H9 (cell line): ENCODE results near the gene NCOR2. TPM values are rescaled to one million over a fixed set of nuclear protein-coding genes. Genes with fewer than 3 reads are reported as not detected.

Experiments
- DNase-seq: peaks from one replicate; pipeline ENCODE4 v3.0.0-alpha.2; 2017
- H2AFZ ChIP-seq: one replicate; pipeline ENCODE4 v1.6.1; 2013; ENCODE audit warnings: mild to moderate bottlenecking, low read length, control low read depth, moderate library complexity
- H2AK5ac ChIP-seq: 2 replicates; pipeline ENCODE4 v1.6.1; 2013; ENCODE audit warnings: low read length, control low read depth, mixed read lengths; ENCODE audit not compliant: insufficient read length
- H2BK120ac ChIP-seq: one replicate; pipeline ENCODE4 v1.6.1; 2013; ENCODE audit warnings: low read depth, mild to moderate bottlenecking, low read length, control low read depth, inconsistent platforms; ENCODE audit not compliant: poor library complexity, severe bottlenecking
- H2BK12ac ChIP-seq: 2 replicates; pipeline ENCODE4 v1.6.1; 2013; ENCODE audit warnings: low read length, control low read depth, mixed read lengths, low read depth; ENCODE audit not compliant: insufficient read length
- H2BK15ac ChIP-seq: 2 replicates; pipeline ENCODE4 v1.6.1; 2013; ENCODE audit warnings: low read depth, low read length, control low read depth
- H2BK20ac ChIP-seq: one replicate; pipeline ENCODE4 v1.6.1; 2013; ENCODE audit warnings: low read depth, mild to moderate bottlenecking, low read length, control low read depth, inconsistent platforms; ENCODE audit not compliant: poor library complexity, severe bottlenecking
- H2BK5ac ChIP-seq: 2 replicates; pipeline ENCODE4 v1.6.1; 2013; ENCODE audit warnings: low read length, control low read depth, mixed read lengths; ENCODE audit not compliant: insufficient read length
- H3K14ac ChIP-seq: 2 replicates; pipeline ENCODE4 v1.6.1; 2013; ENCODE audit warnings: low read length, control low read depth; ENCODE audit not compliant: insufficient read depth
- H3K18ac ChIP-seq: 2 replicates; pipeline ENCODE4 v1.6.1; 2013; ENCODE audit warnings: low read depth, mild to moderate bottlenecking, mixed read lengths, low read length, control low read depth; ENCODE audit not compliant: insufficient read length
- H3K23ac ChIP-seq: 2 replicates; pipeline ENCODE4 v1.6.1; 2013; ENCODE audit warnings: low read length, control low read depth, mixed read lengths, low read depth; ENCODE audit not compliant: insufficient read length
- H3K23me2 ChIP-seq: 2 replicates; pipeline ENCODE4 v1.6.1; 2013; ENCODE audit warnings: low read depth, mild to moderate bottlenecking, mixed read lengths, low read length, control low read depth; ENCODE audit not compliant: insufficient read length, poor library complexity, severe bottlenecking
- H3K27ac ChIP-seq: 2 replicates; pipeline ENCODE4 v1.5.1; 2013; ENCODE audit warnings: low read length, control low read depth, mixed read lengths, low read depth; ENCODE audit not compliant: insufficient read length
- H3K27me3 ChIP-seq: 2 replicates; pipeline ENCODE4 v1.6.1; 2013; ENCODE audit warnings: low read length, control low read depth, inconsistent platforms; ENCODE audit not compliant: insufficient read depth
- H3K4ac ChIP-seq: 2 replicates; pipeline ENCODE4 v1.6.1; 2013; ENCODE audit warnings: low read depth, mild to moderate bottlenecking, control low read depth, inconsistent platforms, low read length, moderate library complexity
- H3K4me1 ChIP-seq: 2 replicates; pipeline ENCODE4 v1.6.1; 2013; ENCODE audit warnings: low read length, control low read depth, inconsistent platforms; ENCODE audit not compliant: insufficient read depth
- H3K4me2 ChIP-seq: 2 replicates; pipeline ENCODE4 v1.6.1; 2013; ENCODE audit warnings: low read length, control low read depth, mixed read lengths; ENCODE audit not compliant: insufficient read length, insufficient read depth
- H3K56ac ChIP-seq: 2 replicates; pipeline ENCODE4 v1.6.1; 2013; ENCODE audit warnings: low read depth, mild to moderate bottlenecking, mixed read lengths, low read length, control low read depth; ENCODE audit not compliant: insufficient read length
- H3K79me1 ChIP-seq: 2 replicates; pipeline ENCODE4 v1.6.1; 2013; ENCODE audit warnings: low read depth, mild to moderate bottlenecking, moderate library complexity, low read length, control low read depth, inconsistent platforms; ENCODE audit not compliant: insufficient read depth, poor library complexity, severe bottlenecking
- H3K79me2 ChIP-seq: 2 replicates; pipeline ENCODE4 v1.6.1; 2013; ENCODE audit warnings: low read length, control low read depth, inconsistent platforms; ENCODE audit not compliant: insufficient read depth
- H3K9ac ChIP-seq: 2 replicates; pipeline ENCODE4 v1.6.1; 2013; ENCODE audit warnings: low read length, control low read depth, mixed read lengths; ENCODE audit not compliant: insufficient read length; ENCODE audit errors: extremely low read depth
- H3K9me3 ChIP-seq: one replicate; pipeline ENCODE4 v1.6.1; 2013; ENCODE audit warnings: low read depth, low read length, inconsistent platforms; ENCODE audit not compliant: control insufficient read depth
- H3T11ph ChIP-seq: one replicate; pipeline ENCODE4 v1.6.1; 2013; ENCODE audit warnings: mild to moderate bottlenecking, low read length, control low read depth, inconsistent platforms
- H4K20me1 ChIP-seq: one replicate; pipeline ENCODE4 v1.6.1; 2013; ENCODE audit not compliant: control insufficient read depth, insufficient read length, insufficient read depth
- H4K5ac ChIP-seq: 2 replicates; pipeline ENCODE4 v1.6.1; 2013; ENCODE audit warnings: low read depth, mild to moderate bottlenecking, mixed read lengths, low read length, control low read depth; ENCODE audit not compliant: insufficient read length
- H4K8ac ChIP-seq: replicated peaks from 2 replicates; pipeline ENCODE4 v1.6.1; 2013; ENCODE audit warnings: low read length, control low read depth, mixed read lengths, low read depth; ENCODE audit not compliant: insufficient read length
- H4K91ac ChIP-seq: 2 replicates; pipeline ENCODE4 v1.6.1; 2013; ENCODE audit warnings: low read depth, mild to moderate bottlenecking, moderate library complexity, mixed read lengths, low read length, control low read depth; ENCODE audit not compliant: insufficient read length
- H3K27ac Mint-ChIP-seq, 3 experiments: 2 replicates in 2 of 3; 3 replicates in 1 of 3; pipeline ENCODE4 v1.8.0; 2020 to 2021; ENCODE audit warnings: mixed read lengths in 3 of 3, mild to moderate bottlenecking in 1 of 3, moderate library complexity in 1 of 3
- H3K27me3 Mint-ChIP-seq: 2 replicates; pipeline ENCODE4 v1.8.0; 2021; ENCODE audit warnings: low read depth, mild to moderate bottlenecking, moderate library complexity, mixed read lengths
- H3K36me3 Mint-ChIP-seq, 3 experiments: 2 replicates in 2 of 3; 3 replicates in 1 of 3; pipeline ENCODE4 v1.8.0; 2020 to 2021; ENCODE audit warnings: low read depth in 3 of 3, mixed read lengths in 3 of 3; ENCODE audit not compliant: insufficient read depth in 1 of 3
- H3K4me1 Mint-ChIP-seq, 2 experiments: 2 replicates each; pipeline ENCODE4 v1.8.0; 2020; ENCODE audit warnings: mixed read lengths in 2 of 2
- H3K4me3 Mint-ChIP-seq, 2 experiments: 2 replicates in 1 of 2; 3 replicates in 1 of 2; pipeline ENCODE4 v1.8.0; 2020 to 2021; ENCODE audit warnings: mild to moderate bottlenecking in 2 of 2, mixed read lengths in 2 of 2, moderate library complexity in 1 of 2
- H3K9me3 Mint-ChIP-seq, 2 experiments: 2 replicates in 1 of 2; 3 replicates in 1 of 2; pipeline ENCODE4 v1.8.0; 2020; ENCODE audit warnings: mild to moderate bottlenecking in 2 of 2, mixed read lengths in 2 of 2, moderate library complexity in 1 of 2
- CTCF ChIP-seq: fragments of 200-600 bp; sonication (generic); conservative IDR thresholded peaks from 3 replicates; pipeline ENCODE4 v1.8.0; 2021; ENCODE audit warnings: antibody characterized with exemption, mild to moderate bottlenecking
- WGBS: extraction: QIAGEN DNeasy Blood & Tissue Kit; methylation state at CpG from one replicate; pipeline ENCODE4 v1.1.7; 2013; ENCODE audit warnings: missing lambda C conversion rate, low lambda C conversion rate, mixed read lengths; ENCODE audit not compliant: insufficient read length; ENCODE audit errors: extremely low coverage; 5-methylcytosine and 5-hydroxymethylcytosine counted together
- total RNA-seq: library from RNA; stranded (reverse); gene quantifications from 2 replicates; pipeline ENCODE4 v1.2.1, GENCODE V29; 2021

Gene NCOR2
- total RNA-seq, 1 experiment from 2014 or later = 226 TPM

- no peak overlapping the region for H2AFZ ChIP-seq
- no peak overlapping the region for H2BK15ac ChIP-seq
- H2AK5ac ChIP-seq = no peak overlapping the region
- H3T11ph ChIP-seq = no peak overlapping the region
- H4K8ac ChIP-seq = no peak overlapping the region
- Mint-ChIP-seq H3K9me3 (no peaks in the 10 kb centered on the region), H3K27me3 (no peaks in the 10 kb centered on the region), H3K4me3 (peak overlapping the region in 1 of 2 experiments; percentile 42; a peak in 2 of 5 replicates), H3K36me3 (peaks cover 0 to 19% (median 13%) of the 10 kb centered on the region in 3 experiments; a peak in 5 of 7 replicates), H3K27ac (peak overlapping the region; percentile 89 to 95 (median 92); a peak in 6 of 7 replicates), H3K4me1 (peaks cover 41 to 50% of the 10 kb centered on the region in 2 experiments)
- DNase-seq = no peak
- no peak overlapping the region for H4K5ac ChIP-seq
- H2BK120ac ChIP-seq = no peak overlapping the region
- no peak overlapping the region for H3K56ac ChIP-seq
- H2BK5ac ChIP-seq = no peak overlapping the region
- peaks cover 62% of the 10 kb centered on the region; the same call in 1 of the 2 replicates for H3K79me2 ChIP-seq
- no peak overlapping the region for H3K4me2 ChIP-seq
- WGBS = no CpG with 5 or more reads among the region's 37 CpGs
- H3K4ac ChIP-seq = no peak overlapping the region
- H3K23ac ChIP-seq = no peak overlapping the region
- no peaks in the 10 kb centered on the region for H4K20me1 ChIP-seq
- H3K79me1 ChIP-seq = peaks cover 6% of the 10 kb centered on the region
- H3K23me2 ChIP-seq = no peaks in the 10 kb centered on the region
- no peak for TF ChIP-seq CTCF
- no peak overlapping the region for H3K18ac ChIP-seq
- H3K27ac ChIP-seq = no peak overlapping the region
- no peak overlapping the region for H3K9ac ChIP-seq
- no peaks in the 10 kb centered on the region for H3K27me3 ChIP-seq
- H2BK20ac ChIP-seq = no peak overlapping the region
- H4K91ac ChIP-seq = no peak overlapping the region
- no peaks in the 10 kb centered on the region for H3K9me3 ChIP-seq
- peaks cover 3% of the 10 kb centered on the region; the same call in 1 of the 2 replicates for H3K4me1 ChIP-seq
- peak overlapping the region; percentile 23; the same call in 1 of the 2 replicates for H3K14ac ChIP-seq
- H2BK12ac ChIP-seq = no peak overlapping the region
Observed at GRCh38 chr12:124539084-124540041, 28.0 kb downstream of the NCOR2 start.
